ENCODE data around the gene RPGRIP1L. TPM values are rescaled to one million over a fixed set of nuclear protein-coding genes. Genes with fewer than 3 reads are reported as not detected.

Gene RPGRIP1L
- total and polyA plus RNA-seq, 2 of the 13 experiments (the other 11 are each of a cell fraction or from before 2014, with no cell fraction given), result 5.0 to 13.5 TPM

DNA sequence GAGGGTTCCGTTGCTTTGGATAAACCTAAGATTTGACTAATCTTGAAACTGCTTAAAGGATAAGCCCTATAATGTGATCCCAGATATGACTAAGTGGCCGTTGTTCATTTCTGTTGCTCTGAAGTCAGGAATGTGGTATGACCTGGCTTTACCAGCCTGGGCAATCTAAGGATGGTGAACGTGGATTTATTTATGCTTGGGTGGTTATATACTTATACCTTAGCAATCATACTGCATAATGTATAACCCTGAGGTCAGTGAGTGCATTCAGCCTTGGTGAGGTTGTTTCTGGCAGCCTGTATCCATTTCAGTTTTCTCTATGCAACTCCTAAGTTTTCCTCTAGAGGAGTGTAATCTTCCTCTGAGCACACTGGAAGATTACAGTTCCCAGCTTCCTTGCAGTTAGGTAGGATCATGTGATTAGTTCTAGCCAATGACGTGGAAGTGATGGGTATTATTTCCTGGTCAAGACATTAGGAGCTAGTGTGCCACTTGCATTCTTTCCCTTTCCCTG lies 42.2 kb upstream of the RPGRIP1L start (continued):
- TF ChIP-seq AGO2 (optimal IDR thresholded peaks at IDR 0.05; ENCODE audit: low read depth, low read length) (no peak), ZMAT3 (CRISPR knock-in tag; conservative IDR thresholded peaks at IDR 0.05) (no peak)

DNA sequence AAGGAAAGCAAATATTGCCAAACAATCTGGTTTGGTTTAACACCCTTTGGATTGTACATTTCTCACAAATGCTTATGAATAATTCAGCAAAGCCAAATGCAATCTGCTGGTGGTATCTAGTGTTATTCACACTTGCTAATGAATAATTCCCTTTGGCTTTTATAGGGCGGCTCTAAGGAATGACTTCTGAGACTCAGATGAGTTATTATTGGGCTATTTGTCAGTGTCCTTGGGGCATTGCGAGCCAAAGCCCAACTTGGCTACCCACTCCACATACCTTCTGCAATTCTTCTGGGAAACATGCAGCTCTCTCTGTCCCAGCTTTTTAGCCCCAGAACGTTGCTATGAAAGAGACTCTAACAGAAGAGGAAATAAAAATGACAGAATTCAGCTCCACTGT lies 41.4 kb upstream of the RPGRIP1L start:
- POLR2A ChIA-PET, result interaction anchor here (1.4 kb wide), 1 partner anchor 9 kb away, joined by 6 read pairs; no protein-coding TSS in a partner anchor
- no peak for ATAC-seq
- no peak for DNase-seq (ENCODE audit: low spot score)
- in situ Hi-C loops (cut with HindIII; ENCODE audit: extremely low pct_ligation_motif_present, low pct_unique_long_range_greater_than_20kb), result no loop called here
- 87% methylated on average over 3 of the region's 3 CpGs for WGBS (ENCODE audit: low lambda C conversion rate)
- no peak overlapping the region for H3K4me2 ChIP-seq (ENCODE audit: low read depth, low read length)
- no peaks in the 10 kb centered on the region for H3K36me3 ChIP-seq (replicated peaks in 1 of 2; ENCODE audit: control insufficient read depth in 1 of 2, insufficient read depth in 2 of 2, low read length in 2 of 2)
- H3K9ac ChIP-seq (ENCODE audit: insufficient read depth, low read depth, low read length), result no peak overlapping the region
- H2AFZ ChIP-seq (ENCODE audit: low read length), result no peak overlapping the region
- BruUV-seq (replicated peaks), result no TSS peak
- TF ChIP-seq TBX2 (CRISPR knock-in tag; IDR thresholded peaks at IDR 0.05; ENCODE audit: borderline replicate concordance) (no peak), ZNF260 (CRISPR knock-in tag; IDR thresholded peaks at IDR 0.05; ENCODE audit: borderline replicate concordance, low read depth) (no peak), PCBP1 (IDR thresholded peaks at IDR 0.05; ENCODE audit: borderline replicate concordance, low read depth, low read length) (no peak), GFI1 (CRISPR knock-in tag; IDR thresholded peaks at IDR 0.05; ENCODE audit: borderline replicate concordance) (no peak), ZFYVE20 (CRISPR knock-in tag; IDR thresholded peaks at IDR 0.05; ENCODE audit: borderline replicate concordance, low read depth) (no peak), WIZ (CRISPR knock-in tag; IDR thresholded peaks at IDR 0.05) (no peak), MED1 (CRISPR knock-in tag; IDR thresholded peaks at IDR 0.05) (no peak), U2AF1 (optimal IDR thresholded peaks at IDR 0.05; ENCODE audit: low read depth, low read length) (no peak), BCL6 (CRISPR knock-in tag; IDR thresholded peaks at IDR 0.05) (no peak), CHCHD3 (CRISPR knock-in tag; IDR thresholded peaks at IDR 0.05) (no peak), RFXAP (CRISPR knock-in tag; IDR thresholded peaks at IDR 0.05; ENCODE audit: borderline replicate concordance) (no peak), RAD51 (IDR thresholded peaks at IDR 0.05; ENCODE audit: borderline replicate concordance) (no peak), MTF1 (CRISPR knock-in tag; IDR thresholded peaks at IDR 0.05) (no peak), ERF (CRISPR knock-in tag; IDR thresholded peaks at IDR 0.05) (no peak), YY1 (IDR thresholded peaks at IDR 0.05; ENCODE audit: insufficient read depth, insufficient replicate concordance, low read depth, low read length) (no peak), CEBPB (IDR thresholded peaks at IDR 0.05; ENCODE audit: borderline replicate concordance, low read depth, low read length) (no peak)
- TF ChIP-seq, protein P1, sequence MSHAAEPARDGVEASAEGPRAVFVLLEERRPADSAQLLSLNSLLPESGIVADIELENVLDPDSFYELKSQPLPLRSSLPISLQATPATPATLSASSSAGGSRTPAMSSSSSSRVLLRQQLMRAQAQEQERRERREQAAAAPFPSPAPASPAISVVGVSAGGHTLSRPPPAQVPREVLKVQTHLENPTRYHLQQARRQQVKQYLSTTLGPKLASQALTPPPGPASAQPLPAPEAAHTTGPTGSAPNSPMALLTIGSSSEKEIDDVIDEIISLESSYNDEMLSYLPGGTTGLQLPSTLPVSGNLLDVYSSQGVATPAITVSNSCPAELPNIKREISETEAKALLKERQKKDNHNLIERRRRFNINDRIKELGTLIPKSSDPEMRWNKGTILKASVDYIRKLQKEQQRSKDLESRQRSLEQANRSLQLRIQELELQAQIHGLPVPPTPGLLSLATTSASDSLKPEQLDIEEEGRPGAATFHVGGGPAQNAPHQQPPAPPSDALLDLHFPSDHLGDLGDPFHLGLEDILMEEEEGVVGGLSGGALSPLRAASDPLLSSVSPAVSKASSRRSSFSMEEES (CRISPR knock-in tag; IDR thresholded peaks at IDR 0.05), result no peak
- TF ChIP-seq, protein P2, sequence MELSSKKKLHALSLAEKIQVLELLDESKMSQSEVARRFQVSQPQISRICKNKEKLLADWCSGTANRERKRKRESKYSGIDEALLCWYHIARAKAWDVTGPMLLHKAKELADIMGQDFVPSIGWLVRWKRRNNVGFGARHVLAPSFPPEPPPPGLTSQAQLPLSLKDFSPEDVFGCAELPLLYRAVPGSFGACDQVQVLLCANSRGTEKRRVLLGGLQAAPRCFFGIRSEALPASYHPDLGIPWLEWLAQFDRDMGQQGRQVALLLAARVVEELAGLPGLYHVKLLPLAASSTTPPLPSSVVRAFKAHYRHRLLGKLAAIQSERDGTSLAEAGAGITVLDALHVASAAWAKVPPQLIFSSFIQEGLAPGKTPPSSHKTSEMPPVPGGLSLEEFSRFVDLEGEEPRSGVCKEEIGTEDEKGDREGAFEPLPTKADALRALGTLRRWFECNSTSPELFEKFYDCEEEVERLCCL (CRISPR knock-in tag; IDR thresholded peaks at IDR 0.05; ENCODE audit: borderline replicate concordance), result no peak
- FAIRE-seq, result no peak
- no peaks in the 10 kb centered on the region for H3K27me3 ChIP-seq (ENCODE audit: control insufficient read depth in 1 of 2, insufficient read depth in 2 of 2, low read length in 2 of 2)
- peaks cover 45% of the 10 kb centered on the region for H3K4me1 ChIP-seq (ENCODE audit: insufficient read depth, low read length)
- no peak overlapping the region for H3K4me3 ChIP-seq (replicated peaks in 1 of 3; ENCODE audit: insufficient read depth in 1 of 3, low read depth in 2 of 3, low read length in 3 of 3)
- H3K9me3 ChIP-seq (ENCODE audit: low read length), result peaks cover 4% of the 10 kb centered on the region; the same call in 1 of the 2 replicates
- intact Hi-C loops (cut with micrococcal nuclease; ENCODE audit: unreplicated experiment), result no loop called here
- CTCF ChIA-PET (ENCODE audit: low intra/inter-chr PET ratio, low total read pairs), result no interaction called here
- peaks cover 33% of the 10 kb centered on the region for H3K79me2 ChIP-seq (ENCODE audit: insufficient read depth, low read length)
- no peak overlapping the region for H3K27ac ChIP-seq (ENCODE audit: extremely low read length, insufficient read depth, low read length)
- no peaks in the 10 kb centered on the region for H4K20me1 ChIP-seq (ENCODE audit: insufficient read depth, low read length)
